ENCODE results near the gene NAPEPLD.

GRCh38 chr7:103106005-103106702, 42.7 kb downstream of the NAPEPLD start:
- TF ChIP-seq CTCF (IDR thresholded peaks at IDR 0.05) (no peak), POLR2AphosphoS5 (IDR thresholded peaks at IDR 0.05) (no peak), POLR2A (IDR thresholded peaks at IDR 0.05) (no peak), EP300 (IDR thresholded peaks at IDR 0.05; ENCODE audit: low read depth) (no peak)
